ENCODE data around the gene CD164L2.
A peak's percentile ranks its signal among the peaks of the same experiment; 100 is the strongest.

CD164L2 gene

GRCh38 chr1:27399251-27400025 lies 16.3 kb upstream of the CD164L2 start:
- TF ChIP-seq CTCF (IDR thresholded peaks at IDR 0.05; ENCODE audit: insufficient read depth, missing control alignments) = no peak
- DNase-seq (ENCODE audit: insufficient read length, low spot score) (no peak), FAIRE-seq (no peak)

GRCh38 chr1:27398405-27399149 lies 15.4 kb upstream of the CD164L2 start:
- FAIRE-seq (no peak), DNase-seq (ENCODE audit: insufficient read length, low spot score) (no peak)

GRCh38 chr1:27397749-27398148 lies 14.6 kb upstream of the CD164L2 start:
- TF ChIP-seq CTCF (IDR thresholded peaks at IDR 0.05; ENCODE audit: insufficient read depth, missing control alignments) = no peak
- FAIRE-seq (no peak), DNase-seq (ENCODE audit: insufficient read length, low spot score) (no peak)

More at GRCh38 chr1:27398405-27399149, 15.4 kb upstream of the CD164L2 start:
- no peak for TF ChIP-seq CTCF (IDR thresholded peaks at IDR 0.05; ENCODE audit: insufficient read depth, missing control alignments)

- FAIRE-seq (no peak), DNase-seq (ENCODE audit: insufficient read length, low spot score) (no peak)
- TF ChIP-seq CTCF (IDR thresholded peaks at IDR 0.05; ENCODE audit: insufficient read depth, missing control alignments) = no peak
These were observed 14.0 kb upstream of the CD164L2 start for GRCh38 chr1:27397110-27397509.

GRCh38 chr1:27395441-27396195 lies 12.5 kb upstream of the CD164L2 start:
- FAIRE-seq (no peak), DNase-seq (ENCODE audit: insufficient read length, low spot score) (peak; percentile 46)
- TF ChIP-seq CTCF (IDR thresholded peaks at IDR 0.05; ENCODE audit: insufficient read depth, missing control alignments) = peak; percentile 78

GRCh38 chr1:27394925-27395324 lies 11.8 kb upstream of the CD164L2 start:
- DNase-seq (ENCODE audit: insufficient read length, low spot score) (no peak), FAIRE-seq (no peak)
- no peak for TF ChIP-seq CTCF (IDR thresholded peaks at IDR 0.05; ENCODE audit: insufficient read depth, missing control alignments)

Measured in D721Med (cell line).